OCI-LY7 (cell line): ENCODE measurements around the gene SMOC1. TPM values are rescaled to one million over a fixed set of nuclear protein-coding genes. Genes with fewer than 3 reads are reported as not detected.

Experiments
- BruUV-seq: library from RNA; stranded (reverse); fragments of 400-500 nt; replicated peaks from 2 replicates; lab custom pipeline; 2021; lab: Mats Ljungman, UMichigan
- CTCF ChIA-PET: fragments of 300-600 bp; sonication (Branson Sonifier 250); formaldehyde crosslinking; loops from one replicate; lab custom pipeline; 2022; ENCODE audit warnings: antibody characterized with exemption; ENCODE audit not compliant: unreplicated experiment; lab: Charles Lee
- POLR2A ChIA-PET: fragments of 300-600 bp; sonication (Branson Sonifier 250); formaldehyde crosslinking; loops from one replicate; lab custom pipeline; 2022; ENCODE audit warnings: antibody characterized with exemption; lab: Charles Lee
- DNase-seq: peaks from one replicate; pipeline ENCODE4 v3.0.0-alpha.2; 2015; ENCODE audit warnings: low spot score
- H2AFZ ChIP-seq: fragments of 200-600 bp; sonication (generic), shearing (Covaris generic); 2 replicates; pipeline ENCODE4 v1.6.1; 2014; ENCODE audit warnings: mild to moderate bottlenecking, antibody characterized with exemption, low read length, moderate library complexity
- H3K27ac ChIP-seq: fragments of 200-600 bp; sonication (generic); 2 replicates; pipeline ENCODE4 v1.5.1; 2014; ENCODE audit warnings: mixed run types, low read depth, mild to moderate bottlenecking, moderate library complexity, low read length, inconsistent platforms; ENCODE audit not compliant: poor library complexity, severe bottlenecking
- H3K36me3 ChIP-seq: fragments of 200-600 bp; sonication (generic); 2 replicates; pipeline ENCODE4 v1.6.1; 2014; ENCODE audit warnings: mild to moderate bottlenecking, antibody characterized with exemption, low read length, moderate library complexity, mixed read lengths; ENCODE audit not compliant: insufficient read depth
- H3K4me1 ChIP-seq: fragments of 200-600 bp; sonication (generic); 2 replicates; pipeline ENCODE4 v1.5.1; 2014; ENCODE audit warnings: mild to moderate bottlenecking, low read length; ENCODE audit not compliant: insufficient read depth, poor library complexity, severe bottlenecking
- H3K4me2 ChIP-seq: fragments of 200-600 bp; sonication (generic); 2 replicates; pipeline ENCODE4 v1.6.1; 2014; ENCODE audit warnings: mild to moderate bottlenecking, low read length
- H3K4me3 ChIP-seq: fragments of 200-600 bp; sonication (generic); 2 replicates; pipeline ENCODE4 v1.5.1; 2014; ENCODE audit warnings: mild to moderate bottlenecking, low read depth, low read length; ENCODE audit not compliant: poor library complexity, severe bottlenecking
- H3K79me2 ChIP-seq: fragments of 200-600 bp; sonication (generic); 2 replicates; pipeline ENCODE4 v1.6.1; 2016; ENCODE audit warnings: low read depth, mild to moderate bottlenecking, low read length, moderate library complexity, mixed read lengths; ENCODE audit not compliant: insufficient read depth
- H3K9me2 ChIP-seq: fragments of 200-600 bp; sonication (generic); 2 replicates; pipeline ENCODE4 v1.6.1; 2016; ENCODE audit warnings: mild to moderate bottlenecking, low read length, mixed read lengths; ENCODE audit not compliant: insufficient read depth
- H3K9me3 ChIP-seq: fragments of 200-600 bp; sonication (generic); 2 replicates; pipeline ENCODE4 v1.6.1; 2014; ENCODE audit warnings: mild to moderate bottlenecking, mixed run types, low read length, mixed read lengths
- H4K20me1 ChIP-seq: fragments of 200-600 bp; sonication (generic); 2 replicates; pipeline ENCODE4 v1.6.1; 2014; ENCODE audit warnings: mild to moderate bottlenecking, antibody characterized with exemption, low read length, moderate library complexity, mixed read lengths; ENCODE audit not compliant: insufficient read depth
- EZH2phosphoT487 ChIP-seq: fragments of 200-600 bp; sonication (generic); IDR thresholded peaks from 2 replicates; pipeline ENCODE4 v1.6.1; 2018; ENCODE audit warnings: low read depth, borderline replicate concordance, mild to moderate bottlenecking, mixed run types, antibody characterized with exemption, low read length, moderate library complexity, mixed read lengths
- intact Hi-C: fragments of 100-400 bp; cut with micrococcal nuclease; formaldehyde crosslinking; loops from one replicate; pipeline ENCODE4 v1.10.0; 2022; ENCODE audit not compliant: unreplicated experiment
- total RNA-seq, 2 experiments: library from RNA; depleted of rRNA in 1 of 2; stranded (reverse); fragments of >200 nt in 1 of 2; shearing (Covaris generic) in 1 of 2; gene quantifications; 2 replicates each; pipeline ENCODE4 v1.2.3, GENCODE V29; 2014 to 2022
- TF ChIP-seq, protein P1 (sequence below): fragments of 200-600 bp; sonication (generic); conservative IDR thresholded peaks from 2 replicates; pipeline ENCODE4 v1.5.1; 2014; ENCODE audit warnings: mild to moderate bottlenecking, antibody characterized with exemption, low read length, moderate library complexity, mixed read lengths

Gene SMOC1
- total RNA-seq, 2 experiments from 2014 or later, result not detected

GRCh38 chr14:69878251-69878650 is 965 bp upstream of the SMOC1 start:
- Histone ChIP-seq H3K9me2 (no peaks in the 10 kb centered on the region), H3K79me2 (no peaks in the 10 kb centered on the region), H2AFZ (no peak overlapping the region), H3K4me1 (no peaks in the 10 kb centered on the region), H3K9me3 (no peaks in the 10 kb centered on the region), H3K4me2 (no peak overlapping the region), H3K27ac (no peak overlapping the region), H3K4me3 (no peak overlapping the region), H3K36me3 (no peaks in the 10 kb centered on the region), H4K20me1 (no peaks in the 10 kb centered on the region)
- DNase-seq, result no peak
- ChIA-PET POLR2A (no interaction called here), CTCF (no interaction called here)
- intact Hi-C loops, result no loop called here
- TF ChIP-seq, protein P1, sequence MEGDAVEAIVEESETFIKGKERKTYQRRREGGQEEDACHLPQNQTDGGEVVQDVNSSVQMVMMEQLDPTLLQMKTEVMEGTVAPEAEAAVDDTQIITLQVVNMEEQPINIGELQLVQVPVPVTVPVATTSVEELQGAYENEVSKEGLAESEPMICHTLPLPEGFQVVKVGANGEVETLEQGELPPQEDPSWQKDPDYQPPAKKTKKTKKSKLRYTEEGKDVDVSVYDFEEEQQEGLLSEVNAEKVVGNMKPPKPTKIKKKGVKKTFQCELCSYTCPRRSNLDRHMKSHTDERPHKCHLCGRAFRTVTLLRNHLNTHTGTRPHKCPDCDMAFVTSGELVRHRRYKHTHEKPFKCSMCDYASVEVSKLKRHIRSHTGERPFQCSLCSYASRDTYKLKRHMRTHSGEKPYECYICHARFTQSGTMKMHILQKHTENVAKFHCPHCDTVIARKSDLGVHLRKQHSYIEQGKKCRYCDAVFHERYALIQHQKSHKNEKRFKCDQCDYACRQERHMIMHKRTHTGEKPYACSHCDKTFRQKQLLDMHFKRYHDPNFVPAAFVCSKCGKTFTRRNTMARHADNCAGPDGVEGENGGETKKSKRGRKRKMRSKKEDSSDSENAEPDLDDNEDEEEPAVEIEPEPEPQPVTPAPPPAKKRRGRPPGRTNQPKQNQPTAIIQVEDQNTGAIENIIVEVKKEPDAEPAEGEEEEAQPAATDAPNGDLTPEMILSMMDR, result no peak
- no peak for TF ChIP-seq EZH2phosphoT487
- BruUV-seq, result no TSS peak

DNA sequence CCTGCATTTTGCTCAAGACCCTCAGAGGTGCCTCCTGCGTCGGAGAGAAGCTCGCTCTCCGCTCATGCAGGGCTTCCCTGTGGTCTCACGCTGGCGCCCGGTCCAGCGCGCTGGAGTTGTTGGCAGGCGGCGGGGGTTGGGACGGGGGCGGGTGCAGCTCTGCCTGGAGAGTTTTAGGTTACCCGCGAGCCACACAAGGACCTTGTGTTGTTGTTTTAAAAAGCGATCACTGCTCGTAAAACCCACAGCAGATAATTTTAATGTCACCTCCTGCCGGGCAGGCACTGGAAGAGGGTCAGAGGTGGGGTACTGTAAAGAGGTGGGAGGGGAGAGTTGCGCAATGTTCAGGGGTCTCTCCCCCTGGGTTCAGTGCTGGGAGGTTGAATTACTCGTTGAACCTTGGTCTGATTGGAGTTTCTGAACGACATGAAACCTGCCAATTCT is 850 bp downstream of the SMOC1 start:
- Histone ChIP-seq H3K9me3 (no peaks in the 10 kb centered on the region), H3K9me2 (no peaks in the 10 kb centered on the region), H3K79me2 (no peaks in the 10 kb centered on the region), H3K4me3 (no peak overlapping the region), H4K20me1 (no peaks in the 10 kb centered on the region), H3K4me1 (no peaks in the 10 kb centered on the region), H3K4me2 (no peak overlapping the region), H3K36me3 (no peaks in the 10 kb centered on the region), H2AFZ (no peak overlapping the region), H3K27ac (no peak overlapping the region)
- BruUV-seq, result no TSS peak
- CTCF ChIA-PET, result no interaction called here
- no peak for DNase-seq
- intact Hi-C loops, result no loop called here
- no peak for TF ChIP-seq EZH2phosphoT487
- TF ChIP-seq, protein P1, result no peak
- POLR2A ChIA-PET, result no interaction called here

GRCh38 chr14:69880893-69881292 is 1.7 kb downstream of the SMOC1 start:
- H3K27ac ChIP-seq, result no peak overlapping the region
- no peak overlapping the region for H3K4me3 ChIP-seq
- intact Hi-C loops, result no loop called here
- no peaks in the 10 kb centered on the region for H3K9me2 ChIP-seq
- CTCF ChIA-PET, result no interaction called here
- no peak overlapping the region for H3K4me2 ChIP-seq
- TF ChIP-seq EZH2phosphoT487, result no peak
- TF ChIP-seq, protein P1, result no peak
- BruUV-seq, result no TSS peak
- no peak for DNase-seq
- no peaks in the 10 kb centered on the region for H3K79me2 ChIP-seq
- POLR2A ChIA-PET, result no interaction called here
- H3K36me3 ChIP-seq, result no peaks in the 10 kb centered on the region
- H3K4me1 ChIP-seq, result no peaks in the 10 kb centered on the region
- no peaks in the 10 kb centered on the region for H3K9me3 ChIP-seq
- no peaks in the 10 kb centered on the region for H4K20me1 ChIP-seq
- no peak overlapping the region for H2AFZ ChIP-seq
